Erythroblast (primary cell): Measurements from ENCODE around the gene DNAJA2.

Source experiments
- GATA1 ChIP-seq: IDR thresholded peaks from 2 replicates; pipeline ENCODE4 v1.6.1; 2011; ENCODE audit warnings: low read depth, mild to moderate bottlenecking, control low read depth, low read length, moderate library complexity
- POLR2A ChIP-seq: IDR thresholded peaks from 2 replicates; pipeline ENCODE4 v1.6.1; 2011; ENCODE audit warnings: mild to moderate bottlenecking, low read length

DNA sequence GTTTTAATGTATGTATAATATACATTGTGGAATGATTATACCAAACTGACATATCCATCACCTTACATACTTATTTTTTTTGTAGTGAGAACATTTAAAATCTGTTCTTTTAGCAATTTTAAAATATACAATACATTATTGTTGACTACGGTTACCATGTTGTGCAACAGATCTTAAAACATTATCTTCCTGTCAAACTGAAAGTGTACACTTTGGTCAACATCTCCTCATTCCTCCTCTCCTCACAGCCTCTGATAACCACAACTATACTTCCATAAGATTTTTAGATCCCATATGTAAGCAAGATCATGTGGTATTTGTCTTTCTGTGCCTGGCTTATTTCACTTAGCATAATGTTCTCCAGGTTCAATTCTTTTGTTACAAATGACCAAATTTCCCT, 7.5 kb upstream of the DNAJA2 start:
- TF ChIP-seq POLR2A: no peak
- TF ChIP-seq GATA1: no peak
